Measurements from ENCODE around the gene TECRL. TPM values are rescaled to one million over a fixed set of nuclear protein-coding genes. Genes with fewer than 3 reads are reported as not detected.

The TECRL gene
- total RNA-seq, 6 experiments from 2014 or later: not detected

- H3K27ac Mint-ChIP-seq: no peak overlapping the region
- H3K9me3 Mint-ChIP-seq: peaks cover 18% of the 10 kb centered on the region
- no peak overlapping the region for H3K4me3 Mint-ChIP-seq
Observed at GRCh38 chr4:64271601-64272081, 137.6 kb downstream of the TECRL start.

GRCh38 chr4:64266669-64267068 lies 142.6 kb downstream of the TECRL start:
- DNase-seq: no peak
- Mint-ChIP-seq H3K27me3 (ENCODE audit: insufficient read depth) (no peaks in the 10 kb centered on the region), H3K4me1 (ENCODE audit: low read depth) (no peaks in the 10 kb centered on the region), H3K27ac (no peak overlapping the region), H3K9me3 (peaks cover 33% of the 10 kb centered on the region), H3K4me3 (no peak overlapping the region), H3K36me3 (ENCODE audit: low read depth) (no peaks in the 10 kb centered on the region)
- TF ChIP-seq CTCF (IDR thresholded peaks at IDR 0.05): no peak

More at GRCh38 chr4:64271601-64272081, 137.6 kb downstream of the TECRL start:
- Mint-ChIP-seq H3K27me3 (ENCODE audit: insufficient read depth) (no peaks in the 10 kb centered on the region), H3K36me3 (ENCODE audit: low read depth) (no peaks in the 10 kb centered on the region), H3K4me1 (ENCODE audit: low read depth) (no peaks in the 10 kb centered on the region)
- no peak for DNase-seq
- TF ChIP-seq CTCF (IDR thresholded peaks at IDR 0.05): no peak

GRCh38 chr4:64266263-64266662 lies 143.0 kb downstream of the TECRL start:
- Mint-ChIP-seq H3K9me3 (peaks cover 33% of the 10 kb centered on the region), H3K27me3 (ENCODE audit: insufficient read depth) (no peaks in the 10 kb centered on the region), H3K27ac (no peak overlapping the region), H3K36me3 (ENCODE audit: low read depth) (no peaks in the 10 kb centered on the region), H3K4me3 (no peak overlapping the region), H3K4me1 (ENCODE audit: low read depth) (no peaks in the 10 kb centered on the region)
- TF ChIP-seq CTCF (IDR thresholded peaks at IDR 0.05): no peak
- no peak for DNase-seq

- Mint-ChIP-seq H3K36me3 (ENCODE audit: low read depth) (no peaks in the 10 kb centered on the region), H3K9me3 (peaks cover 19% of the 10 kb centered on the region), H3K27me3 (ENCODE audit: insufficient read depth) (no peaks in the 10 kb centered on the region), H3K4me1 (ENCODE audit: low read depth) (no peaks in the 10 kb centered on the region), H3K27ac (no peak overlapping the region), H3K4me3 (no peak overlapping the region)
- DNase-seq: no peak
- TF ChIP-seq CTCF (IDR thresholded peaks at IDR 0.05): no peak
Observed at GRCh38 chr4:64251781-64252180, 157.5 kb downstream of the TECRL start.

- TF ChIP-seq CTCF (IDR thresholded peaks at IDR 0.05): no peak
- Mint-ChIP-seq H3K4me1 (ENCODE audit: low read depth) (no peaks in the 10 kb centered on the region), H3K27me3 (ENCODE audit: insufficient read depth) (no peaks in the 10 kb centered on the region), H3K27ac (no peak overlapping the region), H3K4me3 (no peak overlapping the region), H3K36me3 (ENCODE audit: low read depth) (no peaks in the 10 kb centered on the region), H3K9me3 (peaks cover 19% of the 10 kb centered on the region)
- no peak for DNase-seq
Observed at GRCh38 chr4:64250488-64250887, 158.8 kb downstream of the TECRL start.

GRCh38 chr4:64250061-64250460 lies 159.2 kb downstream of the TECRL start:
- Mint-ChIP-seq H3K27ac (no peak overlapping the region), H3K9me3 (peaks cover 19% of the 10 kb centered on the region), H3K4me3 (no peak overlapping the region), H3K36me3 (ENCODE audit: low read depth) (no peaks in the 10 kb centered on the region), H3K4me1 (ENCODE audit: low read depth) (no peaks in the 10 kb centered on the region), H3K27me3 (ENCODE audit: insufficient read depth) (no peaks in the 10 kb centered on the region)
- no peak for TF ChIP-seq CTCF (IDR thresholded peaks at IDR 0.05)
- no peak for DNase-seq
